Ovary (tissue), 10 donors: ENCODE results near the gene CCL8. TPM values are rescaled to one million over a fixed set of nuclear protein-coding genes. Genes with fewer than 3 reads are reported as not detected.

Experiments used
- DNase-seq, 5 donors: peaks; one replicate each; pipeline ENCODE4 v3.0.0-alpha.2; 2019 to 2020
- H3K27ac ChIP-seq, 2 donors: fragments of 200-600 bp; one replicate each; pipeline versions ENCODE4 v1.5.1 to v1.8.0; 2019 to 2022
- H3K27me3 ChIP-seq: fragments of 200-600 bp; one replicate; pipeline ENCODE4 v1.8.0; 2022
- H3K36me3 ChIP-seq: fragments of 200-600 bp; sonication (generic); one replicate; pipeline ENCODE4 v1.5.1; 2019
- H3K4me1 ChIP-seq: one replicate; pipeline ENCODE4 v1.8.1; 2013; ENCODE audit warnings: mild to moderate bottlenecking, moderate library complexity; ENCODE audit not compliant: insufficient read depth
- H3K4me3 ChIP-seq: fragments of 200-600 bp; sonication (generic); one replicate; pipeline ENCODE4 v1.5.1; 2017
- H3K9me3 ChIP-seq, 2 donors: fragments of 200-600 bp in 1 of 2; sonication (generic) in 1 of 2; one replicate each; pipeline versions ENCODE4 v1.5.1 to v1.8.1; 2013 to 2019; ENCODE audit warnings: mild to moderate bottlenecking in 1 of 2, moderate library complexity in 1 of 2
- CTCF ChIP-seq, 3 donors: fragments of 450-650 bp in 2 of 3; fragments of 200-600 bp in 1 of 3; IDR thresholded peaks; one replicate each; pipeline versions ENCODE4 v1.5.1 to v1.8.0; 2016 to 2022; ENCODE audit warnings: antibody characterized with exemption in 3 of 3, mild to moderate bottlenecking in 1 of 3
- EP300 ChIP-seq: sonication (generic); formaldehyde crosslinking; IDR thresholded peaks from one replicate; pipeline ENCODE4 v1.6.1; 2017; ENCODE audit warnings: antibody characterized with exemption
- POLR2A ChIP-seq: fragments of 450-650 bp; IDR thresholded peaks from one replicate; pipeline ENCODE4 v1.6.1; 2017; ENCODE audit warnings: antibody characterized with exemption, mild to moderate bottlenecking, moderate library complexity
- WGBS, 3 donors: extraction: QIAGEN DNeasy Blood & Tissue Kit in 1 of 3; methylation state at CpG; one replicate each; pipeline versions ENCODE4 v1.1.5 to v1.1.7; 2013 to 2017; 5-methylcytosine and 5-hydroxymethylcytosine counted together
- intact Hi-C, 4 donors: fragments of 100-400 bp; cut with DNase I; formaldehyde crosslinking; loops; one replicate each; pipeline versions ENCODE4 v1.11.0 to v1.15.1; 2022 to 2023
- long read RNA-seq, 3 donors: library from polyadenylated mRNA in 2 of 3; unstranded in 2 of 3; transcript quantifications; one replicate each; pipeline ENCODE4 v2.0.0 and lab custom pipeline, GENCODE V29; 2021 to 2026
- polyA plus RNA-seq, 2 donors: library from polyadenylated mRNA; stranded (reverse); fragments of 200-250 nt in 1 of 2; fragments of 350-450 nt in 1 of 2; fragmentation: Illumina TruSeq in 1 of 2; extraction: RNeasy Lipid Tissue Mini Kit (QIAGEN cat#74804) in 1 of 2; gene quantifications; one replicate each; pipeline ENCODE4 v1.2.3, GENCODE V29; 2013 to 2014
- total RNA-seq, 7 donors: library from RNA; depleted of rRNA in 2 of 7; stranded (reverse); fragments of >200 nt in 2 of 7; fragmentation: NEBNext Ultra II Directional in 3 of 7; extraction: Animal tissue kit (Norgen Biotek cat#: 25700) in 3 of 7; gene quantifications; one replicate each; pipeline versions ENCODE4 v1.1.0 to v1.2.4, GENCODE V29; 2016 to 2023
- donor health status: DM: no; HTN: no; CAD: no; lungs with moderate emphysema.
- donor health status: DM: no; HTN: no; CAD: no.
- donor health status: Bipolar disorder and iron deficiency.
- donor health status: DM: yes; HTN: yes; CAD: no.
- donor health status: DM: no; HTN: no; CAD: no.
- donor health status: DM: yes; HTN: yes; CAD: no.

The CCL8 gene
- 1 to 10 TPM in 2 of 7 donors, under 1 TPM in 3, not detected in 2; 0.15 to 1.6 (median 0.48) TPM for total RNA-seq
- polyA plus RNA-seq, result 1 to 10 TPM in 1 of 2 donors, under 1 TPM in 1; 0.22 to 3.7 TPM
- long read RNA-seq, donor 1, result 0 reads
- long read RNA-seq, donor 2, result 0 reads
- long read RNA-seq, donor 3, partial matches to known transcripts, result 0 of 1 reads
- long read RNA-seq, donor 3, other reads (novel, unspliced or antisense), result 0 of 1 reads

DNA sequence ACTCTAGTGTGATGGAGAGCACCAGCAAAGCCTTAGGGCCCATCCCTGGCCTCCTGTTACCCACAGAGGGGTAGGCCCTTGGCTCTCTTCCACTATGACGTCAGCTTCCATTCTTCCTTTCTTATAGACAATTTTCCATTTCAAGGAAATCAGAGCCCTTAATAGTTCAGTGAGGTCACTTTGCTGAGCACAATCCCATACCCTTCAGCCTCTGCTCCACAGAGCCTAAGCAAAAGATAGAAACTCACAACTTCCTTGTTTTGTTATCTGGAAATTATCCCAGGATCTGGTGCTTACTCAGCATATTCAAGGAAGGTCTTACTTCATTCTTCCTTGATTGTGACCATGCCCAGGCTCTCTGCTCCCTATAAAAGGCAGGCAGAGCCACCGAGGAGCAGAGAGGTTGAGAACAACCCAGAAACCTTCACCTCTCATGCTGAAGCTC lies at the start of gene CCL8:
Gene CCL8, plus strand, starts transcription at position 397 of the 445 bp plus-strand sequence. CDS start 67 bp downstream, outside the sequence.
- TF ChIP-seq CTCF (IDR thresholded peaks at IDR 0.05) (no peak), POLR2A (no peak), EP300 (no peak)
- intact Hi-C loops, result no loop called here
- no peaks in the 10 kb centered on the region for H3K27me3 ChIP-seq
- no peaks in the 10 kb centered on the region for H3K9me3 ChIP-seq
- H3K4me3 ChIP-seq, result no peak within 1 kb of the TSS
- H3K27ac ChIP-seq, result no peak within 1 kb of the TSS
- no peaks in the 10 kb centered on the region for H3K36me3 ChIP-seq
- WGBS, 3 donors, result 60 to 72% (median 69%) methylated on average over 2 of the region's 2 CpGs
- no peaks in the 10 kb centered on the region for H3K4me1 ChIP-seq
- no peak for DNase-seq

- no peak for DNase-seq
- no peak within 1 kb of the TSS for H3K27ac ChIP-seq
- no peaks in the 10 kb centered on the region for H3K36me3 ChIP-seq
- no peak for TF ChIP-seq POLR2A
- TF ChIP-seq EP300, result no peak
- no peak for TF ChIP-seq CTCF (IDR thresholded peaks at IDR 0.05)
- WGBS, 3 donors, result 3 to 16% (median 5%) methylated on average over 1 of the region's 1 CpG
- no peak within 1 kb of the TSS for H3K4me3 ChIP-seq
- peaks cover 0 to 3% of the 10 kb centered on the region in 2 donors for H3K9me3 ChIP-seq
- intact Hi-C loops, result no loop called here
- H3K27me3 ChIP-seq, result no peaks in the 10 kb centered on the region
- H3K4me1 ChIP-seq, result no peaks in the 10 kb centered on the region
Observed at GRCh38 chr17:34269969-34270368, 49.3 kb upstream of the CCL8 start, which contains the start of gene CCL7. Gene CCL7 (plus strand): TSS chr17:34270221. CDS start chr17:34270291, 70 bp downstream.

DNA sequence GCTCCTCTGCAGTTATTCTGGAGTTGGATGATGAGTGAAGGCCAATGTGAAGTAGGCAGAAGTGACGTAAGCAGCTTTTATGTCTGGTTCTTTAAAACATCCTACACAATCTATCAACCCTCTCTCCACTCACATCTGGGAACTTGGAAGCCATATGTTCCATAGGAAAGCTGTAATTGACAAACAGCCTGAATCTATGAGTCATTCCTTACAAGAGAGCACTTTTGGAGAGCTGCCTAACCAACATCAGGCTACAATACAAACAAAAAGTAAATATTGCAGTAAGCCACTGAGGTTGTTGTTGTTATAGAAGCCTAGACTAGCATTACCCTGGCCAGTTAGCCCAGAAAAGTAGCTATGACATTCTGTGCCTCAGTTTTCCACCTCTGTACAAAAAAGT lies 43.4 kb upstream of the CCL8 start:
- H3K36me3 ChIP-seq, result no peaks in the 10 kb centered on the region
- no peaks in the 10 kb centered on the region for H3K27me3 ChIP-seq
- DNase-seq, result no peak
- TF ChIP-seq POLR2A (no peak), EP300 (no peak), CTCF (IDR thresholded peaks at IDR 0.05) (no peak)
- WGBS, 3 donors, result 0 to 22% (median 3%) methylated on average over 1 of the region's 1 CpG
- intact Hi-C loops, result no loop called here
- H3K4me3 ChIP-seq, result no peak overlapping the region
- peaks cover 0 to 3% of the 10 kb centered on the region in 2 donors for H3K9me3 ChIP-seq
- H3K27ac ChIP-seq, result no peak overlapping the region
- H3K4me1 ChIP-seq, result no peaks in the 10 kb centered on the region

DNA sequence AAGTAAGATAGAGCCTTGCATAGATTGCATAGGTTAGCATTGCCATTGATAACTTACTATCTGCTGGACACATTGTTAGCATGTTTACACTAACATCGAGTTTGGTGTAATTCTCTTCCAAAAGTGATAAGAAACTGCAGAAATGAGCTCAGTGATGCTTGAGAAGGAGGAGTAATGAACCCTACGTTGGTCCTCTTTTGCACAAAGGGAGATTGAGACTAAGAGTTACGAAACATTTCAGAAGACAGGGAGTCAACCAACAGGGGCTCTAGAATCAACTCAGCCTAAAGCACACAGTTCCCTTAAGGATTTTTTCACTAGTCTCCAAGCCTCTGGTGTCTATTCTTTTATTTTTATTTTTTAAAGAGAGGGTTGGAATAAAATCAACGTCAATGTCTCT lies 42.4 kb upstream of the CCL8 start:
- H3K27me3 ChIP-seq, result no peaks in the 10 kb centered on the region
- H3K9me3 ChIP-seq, result no peaks in the 10 kb centered on the region
- H3K4me1 ChIP-seq, result no peaks in the 10 kb centered on the region
- intact Hi-C loops, result no loop called here
- WGBS, 3 donors, result 37 to 50% (median 50%) methylated on average over 4 of the region's 4 CpGs
- H3K27ac ChIP-seq, result no peak overlapping the region
- no peak for DNase-seq
- H3K36me3 ChIP-seq, result no peaks in the 10 kb centered on the region
- H3K4me3 ChIP-seq, result no peak overlapping the region
- TF ChIP-seq CTCF (IDR thresholded peaks at IDR 0.05) (no peak), POLR2A (no peak), EP300 (no peak)
